Chondrocyte (in vitro differentiated cells): ENCODE data around the gene DDX20. TPM values are rescaled to one million over a fixed set of nuclear protein-coding genes. Genes with fewer than 3 reads are reported as not detected.

Source experiments
- DNase-seq: peaks from one replicate; pipeline ENCODE4 v3.0.0; 2021; ENCODE audit warnings: mixed read lengths, low spot score
- H3K27ac Mint-ChIP-seq: one replicate; pipeline ENCODE4 v1.8.0; 2021; ENCODE audit warnings: mild to moderate bottlenecking, moderate library complexity, mixed read lengths; ENCODE audit not compliant: unreplicated experiment
- H3K27me3 Mint-ChIP-seq: 2 replicates; pipeline ENCODE4 v1.8.0; 2021; ENCODE audit warnings: low read depth, mixed read lengths
- H3K36me3 Mint-ChIP-seq: 2 replicates; pipeline ENCODE4 v1.8.0; 2021; ENCODE audit warnings: low read depth, mixed read lengths
- H3K4me1 Mint-ChIP-seq: 2 replicates; pipeline ENCODE4 v1.8.0; 2021; ENCODE audit warnings: low read depth, mild to moderate bottlenecking, mixed read lengths
- H3K4me3 Mint-ChIP-seq: one replicate; pipeline ENCODE4 v1.8.0; 2021; ENCODE audit warnings: mild to moderate bottlenecking, moderate library complexity, mixed read lengths; ENCODE audit not compliant: unreplicated experiment
- H3K9me3 Mint-ChIP-seq: 2 replicates; pipeline ENCODE4 v1.8.0; 2021; ENCODE audit warnings: low read depth, mixed read lengths
- CTCF ChIP-seq: fragments of 200-600 bp; sonication (generic); IDR thresholded peaks from 2 replicates; pipeline ENCODE4 v1.5.0; 2021; ENCODE audit warnings: antibody characterized with exemption, mild to moderate bottlenecking, moderate library complexity
- total RNA-seq: library from RNA; stranded (reverse); gene quantifications from 3 replicates; pipeline ENCODE4 v1.2.1, GENCODE V29; 2021

The DDX20 gene
- total RNA-seq, 1 donor from 2014 or later, result 10.7 TPM

GRCh38 chr1:111770916-111771315, 15.2 kb downstream of the DDX20 start:
- DNase-seq, result no peak
- peaks cover 12% of the 10 kb centered on the region for H3K4me1 Mint-ChIP-seq
- peaks cover 3% of the 10 kb centered on the region for H3K36me3 Mint-ChIP-seq
- TF ChIP-seq CTCF, result no peak
- no peaks in the 10 kb centered on the region for H3K9me3 Mint-ChIP-seq
- no peaks in the 10 kb centered on the region for H3K27me3 Mint-ChIP-seq
- H3K4me3 Mint-ChIP-seq, result no peak overlapping the region
- H3K27ac Mint-ChIP-seq, result peak overlapping the region; percentile 42

- no peak overlapping the region for H3K4me3 Mint-ChIP-seq
- H3K27me3 Mint-ChIP-seq, result no peaks in the 10 kb centered on the region
- H3K36me3 Mint-ChIP-seq, result no peaks in the 10 kb centered on the region
- TF ChIP-seq CTCF, result no peak
- no peak for DNase-seq
- H3K9me3 Mint-ChIP-seq, result peaks cover 4% of the 10 kb centered on the region
- peak overlapping the region; percentile 50 for H3K27ac Mint-ChIP-seq
- H3K4me1 Mint-ChIP-seq, result peaks cover 42% of the 10 kb centered on the region
These were observed 20.3 kb downstream of the DDX20 start for GRCh38 chr1:111775966-111776365.

- no peak for TF ChIP-seq CTCF
- no peak overlapping the region for H3K27ac Mint-ChIP-seq
- H3K36me3 Mint-ChIP-seq, result no peaks in the 10 kb centered on the region
- no peaks in the 10 kb centered on the region for H3K27me3 Mint-ChIP-seq
- H3K4me1 Mint-ChIP-seq, result peaks cover 38% of the 10 kb centered on the region
- H3K9me3 Mint-ChIP-seq, result peaks cover 4% of the 10 kb centered on the region
- no peak overlapping the region for H3K4me3 Mint-ChIP-seq
- DNase-seq, result no peak
These were observed 20.7 kb downstream of the DDX20 start for GRCh38 chr1:111776391-111776790.

GRCh38 chr1:111776861-111777260, 21.2 kb downstream of the DDX20 start:
- Mint-ChIP-seq H3K4me3 (no peak overlapping the region), H3K27ac (peak overlapping the region; percentile 56), H3K36me3 (no peaks in the 10 kb centered on the region), H3K27me3 (no peaks in the 10 kb centered on the region), H3K9me3 (peaks cover 4% of the 10 kb centered on the region), H3K4me1 (peaks cover 35% of the 10 kb centered on the region)
- no peak for TF ChIP-seq CTCF
- no peak for DNase-seq

GRCh38 chr1:111777301-111777700, 21.6 kb downstream of the DDX20 start:
- TF ChIP-seq CTCF, result no peak
- peak overlapping the region; percentile 56 for H3K27ac Mint-ChIP-seq
- H3K4me1 Mint-ChIP-seq, result peaks cover 35% of the 10 kb centered on the region
- no peak overlapping the region for H3K4me3 Mint-ChIP-seq
- peaks cover 4% of the 10 kb centered on the region for H3K9me3 Mint-ChIP-seq
- no peak for DNase-seq
- no peaks in the 10 kb centered on the region for H3K36me3 Mint-ChIP-seq
- no peaks in the 10 kb centered on the region for H3K27me3 Mint-ChIP-seq
